B cell (primary cell): ENCODE measurements around the gene SIPA1L3. TPM values are rescaled to one million over a fixed set of nuclear protein-coding genes. Genes with fewer than 3 reads are reported as not detected.
A peak's percentile ranks its signal among the peaks of the same experiment; 100 is the strongest.

ENCODE experiments used
- ATAC-seq: fragments of 200-7000 bp; cut with Tn5 transposase; one replicate; pipeline ENCODE4 v1.10.0; 2021; ENCODE audit warnings: low read depth, mild to moderate bottlenecking, moderate number of reproducible peaks, moderate library complexity
- CTCF ChIA-PET: fragments of 350-600 bp; sonication (Branson Sonifier 250); formaldehyde crosslinking; loops from one replicate; lab custom pipeline; 2021; ENCODE audit warnings: antibody characterized with exemption, inconsistent platforms; lab: Charles Lee
- POLR2A ChIA-PET: fragments of 350-600 bp; sonication (Branson Sonifier 250); formaldehyde crosslinking; loops from one replicate; lab custom pipeline; 2021; ENCODE audit warnings: antibody characterized with exemption; lab: Charles Lee
- DNase-seq: peaks from one replicate; pipeline ENCODE4 v3.0.0; 2013
- H2AFZ ChIP-seq: 2 replicates; pipeline ENCODE4 v1.6.1; 2012; ENCODE audit warnings: mild to moderate bottlenecking, low read depth, low read length; ENCODE audit not compliant: insufficient read depth, poor library complexity, severe bottlenecking
- H3K27ac ChIP-seq, 2 donors: 1 replicate in 1 of 2; 2 replicates in 1 of 2; pipeline ENCODE4 v1.5.1; 2012 to 2013; ENCODE audit warnings: low read length in 2 of 2, mild to moderate bottlenecking in 2 of 2, moderate library complexity in 1 of 2
- H3K27me3 ChIP-seq, 4 experiments: fragments of 200-600 bp in 1 of 4; sonication (generic) in 1 of 4; replicated peaks in 1 of 4; 1 replicate in 2 of 4; 2 replicates in 2 of 4; pipeline versions ENCODE4 v1.6.1 to v1.7.0; 2013 to 2016; ENCODE audit warnings: low read length in 3 of 4, mild to moderate bottlenecking in 2 of 4, mixed read lengths in 1 of 4, moderate library complexity in 1 of 4; ENCODE audit not compliant: insufficient read depth in 4 of 4, control insufficient read depth in 3 of 4; ENCODE audit errors: control extremely low read depth in 1 of 4
- H3K36me3 ChIP-seq, 2 experiments: replicated peaks in 1 of 2; 1 replicate in 1 of 2; 2 replicates in 1 of 2; pipeline versions ENCODE4 v1.6.1 to v1.7.1; 2013; ENCODE audit warnings: low read length in 1 of 2; ENCODE audit not compliant: insufficient read depth in 2 of 2, control insufficient read depth in 1 of 2; ENCODE audit errors: control extremely low read depth in 1 of 2, extremely low read depth in 1 of 2
- H3K4me1 ChIP-seq, 2 donors: fragments of 200-600 bp in 1 of 2; sonication (generic) in 1 of 2; 1 replicate in 1 of 2; 2 replicates in 1 of 2; pipeline versions ENCODE4 v1.5.1 to v1.6.1; 2013 to 2017; ENCODE audit warnings: low read length in 2 of 2; ENCODE audit not compliant: control insufficient read depth in 2 of 2, insufficient read depth in 2 of 2
- H3K4me2 ChIP-seq: replicated peaks from 2 replicates; pipeline ENCODE3; 2012; ENCODE audit warnings: mild to moderate bottlenecking, low read depth, low read length; ENCODE audit not compliant: poor library complexity, severe bottlenecking
- H3K4me3 ChIP-seq, 5 experiments: fragments of 200-600 bp in 1 of 5; sonication (generic) in 1 of 5; 1 replicate in 3 of 5; 2 replicates in 2 of 5; pipeline versions ENCODE4 v1.5.1 to v1.7.0; 2011 to 2016; ENCODE audit warnings: low read length in 4 of 5, mild to moderate bottlenecking in 4 of 5, low read depth in 2 of 5, control low read depth in 1 of 5, moderate library complexity in 1 of 5; ENCODE audit not compliant: insufficient read depth in 1 of 5; ENCODE audit errors: control extremely low read depth in 1 of 5, extremely low read depth in 1 of 5
- H3K79me2 ChIP-seq: fragments of 200-600 bp; sonication (generic); one replicate; pipeline ENCODE4 v1.6.0; 2016; ENCODE audit warnings: low read length; ENCODE audit not compliant: control insufficient read depth, insufficient read depth
- H3K9ac ChIP-seq: fragments of 200-600 bp; sonication (generic); 2 replicates; pipeline ENCODE4 v1.6.1; 2017; ENCODE audit warnings: mild to moderate bottlenecking, low read length, moderate library complexity
- H3K9me3 ChIP-seq, 3 donors: one replicate each; pipeline versions ENCODE4 v1.6.1 to v1.7.1; 2013; ENCODE audit warnings: low read length in 2 of 3; ENCODE audit not compliant: control insufficient read depth in 2 of 3, insufficient read depth in 1 of 3; ENCODE audit errors: control extremely low read depth in 1 of 3
- H4K20me1 ChIP-seq: 2 replicates; pipeline ENCODE4 v1.6.0; 2012; ENCODE audit warnings: mild to moderate bottlenecking, low read length; ENCODE audit not compliant: insufficient read depth, control insufficient read depth, poor library complexity, severe bottlenecking
- H3K27ac Mint-ChIP-seq: one replicate; pipeline ENCODE4 v1.8.0; 2021; ENCODE audit warnings: mixed read lengths
- H3K27me3 Mint-ChIP-seq: one replicate; pipeline ENCODE4 v1.8.0; 2021; ENCODE audit warnings: mixed read lengths
- H3K4me1 Mint-ChIP-seq: one replicate; pipeline ENCODE4 v1.8.0; 2021; ENCODE audit warnings: mixed read lengths
- H3K4me3 Mint-ChIP-seq: one replicate; pipeline ENCODE4 v1.8.0; 2021; ENCODE audit warnings: mixed read lengths
- H3K9me3 Mint-ChIP-seq: one replicate; pipeline ENCODE4 v1.8.0; 2022; ENCODE audit warnings: mixed read lengths; ENCODE audit not compliant: insufficient read depth
- EZH2 ChIP-seq: IDR thresholded peaks from 2 replicates; pipeline ENCODE4 v1.6.1; 2012; ENCODE audit warnings: borderline replicate concordance, low read depth, mild to moderate bottlenecking, moderate library complexity, low read length; ENCODE audit not compliant: insufficient read depth, poor library complexity, severe bottlenecking
- WGBS: methylation state at CpG from one replicate; pipeline ENCODE4 v1.1.5; 2013; ENCODE audit warnings: missing lambda C conversion rate; ENCODE audit not compliant: insufficient coverage; 5-methylcytosine and 5-hydroxymethylcytosine counted together
- intact Hi-C: fragments of 100-400 bp; cut with micrococcal nuclease; formaldehyde crosslinking; loops from one replicate; pipeline ENCODE4 v1.10.0; 2022
- polyA plus RNA-seq: library from polyadenylated mRNA; depleted of rRNA; stranded (reverse); fragments of >200 nt; gene quantifications from 2 replicates; pipeline ENCODE4 v1.2.3, GENCODE V29; 2012
- total RNA-seq, 2 donors: library from RNA; stranded (reverse); fragments of 120-200 nt in 1 of 2; gene quantifications; 1 replicate in 1 of 2; 2 replicates in 1 of 2; pipeline versions ENCODE4 v1.2.3 to v1.2.4, GENCODE V29; 2013 to 2022
- TF ChIP-seq, protein P1 (sequence below): fragments of 200-600 bp; IDR thresholded peaks from one replicate; pipeline ENCODE4 v1.8.0; 2022; ENCODE audit warnings: antibody characterized with exemption, mild to moderate bottlenecking

Gene SIPA1L3
- total and polyA plus RNA-seq, 2 donors (not counting 1 experiment from before 2014, with no cell fraction given), result 48.3 to 295 TPM

GRCh38 chr19:38013913-38014580, 107.0 kb downstream of the SIPA1L3 start:
- Histone ChIP-seq H3K9me3 (no peaks in the 10 kb centered on the region), H3K79me2 (peaks cover 95% of the 10 kb centered on the region), H2AFZ (no peak overlapping the region), H3K27me3 (no peaks in the 10 kb centered on the region), H3K4me2 (no peak overlapping the region), H4K20me1 (no peaks in the 10 kb centered on the region), H3K36me3 (peaks cover 4 to 38% of the 10 kb centered on the region in 2 experiments), H3K9ac (no peak overlapping the region), H3K27ac (peak overlapping the region in 1 of 2 donors; percentile 43), H3K4me3 (no peak overlapping the region), H3K4me1 (peaks cover 44 to 51% of the 10 kb centered on the region in 2 donors)
- no peak for ATAC-seq
- H3K27me3 Mint-ChIP-seq, result no peaks in the 10 kb centered on the region
- POLR2A ChIA-PET, result interaction anchor here (0.5 to 1.0 kb wide), 2 partner anchors 21 to 35 kb away, joined by 3 to 4 read pairs; no protein-coding TSS in a partner anchor
- peak overlapping the region; percentile 96 for H3K27ac Mint-ChIP-seq
- H3K4me3 Mint-ChIP-seq, result no peak overlapping the region
- peaks cover 2% of the 10 kb centered on the region for H3K9me3 Mint-ChIP-seq
- TF ChIP-seq, protein P1, sequence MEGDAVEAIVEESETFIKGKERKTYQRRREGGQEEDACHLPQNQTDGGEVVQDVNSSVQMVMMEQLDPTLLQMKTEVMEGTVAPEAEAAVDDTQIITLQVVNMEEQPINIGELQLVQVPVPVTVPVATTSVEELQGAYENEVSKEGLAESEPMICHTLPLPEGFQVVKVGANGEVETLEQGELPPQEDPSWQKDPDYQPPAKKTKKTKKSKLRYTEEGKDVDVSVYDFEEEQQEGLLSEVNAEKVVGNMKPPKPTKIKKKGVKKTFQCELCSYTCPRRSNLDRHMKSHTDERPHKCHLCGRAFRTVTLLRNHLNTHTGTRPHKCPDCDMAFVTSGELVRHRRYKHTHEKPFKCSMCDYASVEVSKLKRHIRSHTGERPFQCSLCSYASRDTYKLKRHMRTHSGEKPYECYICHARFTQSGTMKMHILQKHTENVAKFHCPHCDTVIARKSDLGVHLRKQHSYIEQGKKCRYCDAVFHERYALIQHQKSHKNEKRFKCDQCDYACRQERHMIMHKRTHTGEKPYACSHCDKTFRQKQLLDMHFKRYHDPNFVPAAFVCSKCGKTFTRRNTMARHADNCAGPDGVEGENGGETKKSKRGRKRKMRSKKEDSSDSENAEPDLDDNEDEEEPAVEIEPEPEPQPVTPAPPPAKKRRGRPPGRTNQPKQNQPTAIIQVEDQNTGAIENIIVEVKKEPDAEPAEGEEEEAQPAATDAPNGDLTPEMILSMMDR, result no peak
- TF ChIP-seq EZH2, result no peak
- H3K4me1 Mint-ChIP-seq, result peaks cover 80% of the 10 kb centered on the region
- no peak for DNase-seq
- WGBS, result 94% methylated on average over 8 of the region's 11 CpGs
- intact Hi-C loops, result no loop called here
- CTCF ChIA-PET, result no interaction called here

DNA sequence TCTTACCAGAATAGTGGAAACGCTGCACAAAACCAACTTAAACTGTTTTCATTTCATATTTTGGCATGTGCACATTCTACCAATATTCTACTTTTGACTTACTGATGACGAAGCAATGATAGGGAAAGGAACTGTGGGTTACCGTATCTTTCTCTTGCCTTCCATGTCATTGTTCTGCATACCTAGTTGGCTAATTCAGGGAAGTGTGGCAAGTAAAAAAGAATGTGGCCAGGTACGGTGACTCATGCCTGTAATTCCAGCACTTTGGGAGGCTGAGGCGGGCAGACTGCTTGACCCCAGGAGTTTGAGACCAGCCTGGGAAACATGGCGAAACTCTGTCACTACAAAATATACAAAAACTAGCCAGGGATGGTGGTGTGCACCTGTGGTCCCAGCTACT, 108.2 kb downstream of the SIPA1L3 start:
- intact Hi-C loops, result no loop called here
- ChIA-PET CTCF (interaction anchor here (0.7 kb wide), 1 partner anchor 27 kb away, joined by 4 read pairs; no protein-coding TSS in a partner anchor), POLR2A (interaction anchor here (1.0 kb wide), 1 partner anchor 36 kb away, joined by 4 read pairs; no protein-coding TSS in a partner anchor)
- Histone ChIP-seq H3K9ac (no peak overlapping the region), H3K4me1 (peaks cover 44 to 51% of the 10 kb centered on the region in 2 donors), H3K9me3 (no peaks in the 10 kb centered on the region), H3K4me3 (no peak overlapping the region), H2AFZ (no peak overlapping the region), H3K27ac (peak overlapping the region in 1 of 2 donors; percentile 14), H4K20me1 (no peaks in the 10 kb centered on the region), H3K79me2 (peaks cover 94% of the 10 kb centered on the region), H3K27me3 (no peaks in the 10 kb centered on the region), H3K4me2 (no peak overlapping the region), H3K36me3 (peaks cover 4 to 38% of the 10 kb centered on the region in 2 experiments)
- peak overlapping the region; percentile 80 for H3K27ac Mint-ChIP-seq
- WGBS, result 91% methylated on average over 3 of the region's 6 CpGs
- DNase-seq (no peak), ATAC-seq (no peak)
- H3K9me3 Mint-ChIP-seq, result no peaks in the 10 kb centered on the region
- no peaks in the 10 kb centered on the region for H3K27me3 Mint-ChIP-seq
- peaks cover 79% of the 10 kb centered on the region for H3K4me1 Mint-ChIP-seq
- H3K4me3 Mint-ChIP-seq, result no peak overlapping the region
- TF ChIP-seq, protein P1, result no peak
- TF ChIP-seq EZH2, result no peak
